Calu3 (cell line): ENCODE measurements around the gene CIT. TPM values are rescaled to one million over a fixed set of nuclear protein-coding genes. Genes with fewer than 3 reads are reported as not detected.
A peak's percentile ranks its signal among the peaks of the same experiment; 100 is the strongest.

Source experiments
- BruUV-seq: library from RNA; stranded (reverse); fragments of 400-500 nt; replicated peaks from 2 replicates; lab custom pipeline; 2021; lab: Mats Ljungman, UMichigan
- CTCF ChIA-PET: fragments of 300-600 bp; sonication (Branson Sonifier 250); formaldehyde crosslinking; loops from one replicate; lab custom pipeline; 2022; ENCODE audit warnings: antibody characterized with exemption; lab: Charles Lee
- DNase-seq: peaks from one replicate; pipeline ENCODE4 v3.0.0; 2022
- H3K27ac Mint-ChIP-seq: one replicate; pipeline ENCODE4 v1.8.0; 2022; ENCODE audit warnings: mixed read lengths; ENCODE audit not compliant: unreplicated experiment
- H3K27me3 Mint-ChIP-seq: one replicate; pipeline ENCODE4 v1.8.0; 2022; ENCODE audit warnings: mixed read lengths; ENCODE audit not compliant: unreplicated experiment
- H3K36me3 Mint-ChIP-seq: one replicate; pipeline ENCODE4 v1.8.0; 2022; ENCODE audit warnings: mild to moderate bottlenecking, moderate library complexity, mixed read lengths; ENCODE audit not compliant: insufficient read depth, unreplicated experiment
- H3K4me1 Mint-ChIP-seq: one replicate; pipeline ENCODE4 v1.8.0; 2022; ENCODE audit warnings: mild to moderate bottlenecking, low read depth, mixed read lengths; ENCODE audit not compliant: unreplicated experiment
- H3K4me3 Mint-ChIP-seq: one replicate; pipeline ENCODE4 v1.8.0; 2022; ENCODE audit warnings: mild to moderate bottlenecking, low read depth, moderate library complexity, mixed read lengths; ENCODE audit not compliant: unreplicated experiment
- H3K9me3 Mint-ChIP-seq: one replicate; pipeline ENCODE4 v1.8.0; 2022; ENCODE audit warnings: low read depth, mixed read lengths; ENCODE audit not compliant: unreplicated experiment
- intact Hi-C: fragments of 100-400 bp; cut with micrococcal nuclease; formaldehyde crosslinking; loops from one replicate; pipeline ENCODE4 v1.10.0; 2022; ENCODE audit not compliant: unreplicated experiment
- total RNA-seq: library from RNA; stranded (reverse); gene quantifications from 2 replicates; pipeline ENCODE4 v1.2.3, GENCODE V29; 2022
- TF ChIP-seq, protein P1 (sequence below): fragments of 200-600 bp; IDR thresholded peaks from one replicate; pipeline ENCODE4 v1.8.0; 2022; ENCODE audit warnings: antibody characterized with exemption; ENCODE audit not compliant: unreplicated experiment

The CIT gene
- total RNA-seq, 1 experiment from 2014 or later = 82.3 TPM

GRCh38 chr12:119699199-119699760 is 177.8 kb downstream of the CIT start:
- Mint-ChIP-seq H3K36me3 (peaks cover 4% of the 10 kb centered on the region), H3K4me1 (peaks cover 3% of the 10 kb centered on the region), H3K4me3 (no peak overlapping the region), H3K27ac (no peak overlapping the region), H3K27me3 (no peaks in the 10 kb centered on the region), H3K9me3 (no peaks in the 10 kb centered on the region)
- no peak for DNase-seq
- intact Hi-C loops = no loop called here
- TF ChIP-seq, protein P1, sequence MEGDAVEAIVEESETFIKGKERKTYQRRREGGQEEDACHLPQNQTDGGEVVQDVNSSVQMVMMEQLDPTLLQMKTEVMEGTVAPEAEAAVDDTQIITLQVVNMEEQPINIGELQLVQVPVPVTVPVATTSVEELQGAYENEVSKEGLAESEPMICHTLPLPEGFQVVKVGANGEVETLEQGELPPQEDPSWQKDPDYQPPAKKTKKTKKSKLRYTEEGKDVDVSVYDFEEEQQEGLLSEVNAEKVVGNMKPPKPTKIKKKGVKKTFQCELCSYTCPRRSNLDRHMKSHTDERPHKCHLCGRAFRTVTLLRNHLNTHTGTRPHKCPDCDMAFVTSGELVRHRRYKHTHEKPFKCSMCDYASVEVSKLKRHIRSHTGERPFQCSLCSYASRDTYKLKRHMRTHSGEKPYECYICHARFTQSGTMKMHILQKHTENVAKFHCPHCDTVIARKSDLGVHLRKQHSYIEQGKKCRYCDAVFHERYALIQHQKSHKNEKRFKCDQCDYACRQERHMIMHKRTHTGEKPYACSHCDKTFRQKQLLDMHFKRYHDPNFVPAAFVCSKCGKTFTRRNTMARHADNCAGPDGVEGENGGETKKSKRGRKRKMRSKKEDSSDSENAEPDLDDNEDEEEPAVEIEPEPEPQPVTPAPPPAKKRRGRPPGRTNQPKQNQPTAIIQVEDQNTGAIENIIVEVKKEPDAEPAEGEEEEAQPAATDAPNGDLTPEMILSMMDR = no peak
- no TSS peak for BruUV-seq
- CTCF ChIA-PET = interaction anchor here (0.6 to 1.2 kb wide), 2 partner anchors 17 to 1683 kb away, joined by 3 to 7 read pairs; partner anchors contain the start of gene RFC5

DNA sequence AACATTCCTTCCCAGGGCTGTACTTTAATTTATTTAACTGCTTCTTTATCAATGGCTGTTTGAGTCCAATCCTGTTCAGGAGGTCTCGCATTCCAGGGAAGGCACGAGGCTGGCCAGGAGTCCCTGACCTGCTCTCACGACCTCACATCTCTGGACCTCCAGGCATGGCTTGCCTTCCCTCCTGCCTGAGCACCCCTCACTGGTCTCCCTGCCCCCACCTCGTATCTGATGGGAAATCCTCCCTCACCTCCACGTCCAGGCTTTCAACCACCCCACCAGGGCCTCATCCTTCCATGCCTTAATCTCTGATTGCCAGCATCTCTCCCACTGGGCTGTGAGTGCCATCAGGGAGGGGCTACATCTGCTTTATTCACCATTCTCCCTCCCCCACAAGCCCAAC is 180.2 kb downstream of the CIT start:
- Mint-ChIP-seq H3K9me3 (no peaks in the 10 kb centered on the region), H3K4me1 (peaks cover 22% of the 10 kb centered on the region), H3K4me3 (no peak overlapping the region), H3K27me3 (no peaks in the 10 kb centered on the region), H3K27ac (no peak overlapping the region), H3K36me3 (peaks cover 4% of the 10 kb centered on the region)
- no TSS peak for BruUV-seq
- CTCF ChIA-PET = no interaction called here
- TF ChIP-seq, protein P1 = no peak
- DNase-seq = no peak
- intact Hi-C loops = no loop called here

DNA sequence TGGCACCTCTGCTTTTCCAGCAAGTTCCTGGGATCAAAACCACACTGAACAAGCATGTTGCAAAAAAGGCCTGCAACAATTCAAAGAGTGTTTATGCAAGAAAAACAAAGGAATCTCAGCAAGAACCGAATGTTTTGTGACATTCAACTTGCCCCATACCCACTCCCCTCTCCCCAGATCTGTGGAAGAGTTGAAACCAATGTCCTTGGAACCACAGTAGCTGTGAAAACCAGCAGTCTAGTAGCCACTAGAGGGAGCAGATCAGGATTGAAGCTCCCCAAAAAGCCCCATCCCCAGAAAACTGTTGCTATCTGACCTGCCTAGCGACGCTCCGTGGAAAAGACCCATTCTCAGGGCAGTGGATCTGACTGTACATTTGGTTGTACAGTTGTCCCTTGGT is 182.1 kb downstream of the CIT start:
- no peaks in the 10 kb centered on the region for H3K9me3 Mint-ChIP-seq
- no peaks in the 10 kb centered on the region for H3K27me3 Mint-ChIP-seq
- H3K4me3 Mint-ChIP-seq = no peak overlapping the region
- BruUV-seq = no TSS peak
- no peak overlapping the region for H3K27ac Mint-ChIP-seq
- peaks cover 22% of the 10 kb centered on the region for H3K4me1 Mint-ChIP-seq
- peaks cover 13% of the 10 kb centered on the region for H3K36me3 Mint-ChIP-seq
- CTCF ChIA-PET = interaction anchor here (0.6 to 1.6 kb wide), 7 partner anchors 14 to 85 kb away, joined by 3 to 8 read pairs (median 3); no protein-coding TSS in a partner anchor
- no peak for DNase-seq
- intact Hi-C loops = no loop called here
- TF ChIP-seq, protein P1 = peak; percentile 41

DNA sequence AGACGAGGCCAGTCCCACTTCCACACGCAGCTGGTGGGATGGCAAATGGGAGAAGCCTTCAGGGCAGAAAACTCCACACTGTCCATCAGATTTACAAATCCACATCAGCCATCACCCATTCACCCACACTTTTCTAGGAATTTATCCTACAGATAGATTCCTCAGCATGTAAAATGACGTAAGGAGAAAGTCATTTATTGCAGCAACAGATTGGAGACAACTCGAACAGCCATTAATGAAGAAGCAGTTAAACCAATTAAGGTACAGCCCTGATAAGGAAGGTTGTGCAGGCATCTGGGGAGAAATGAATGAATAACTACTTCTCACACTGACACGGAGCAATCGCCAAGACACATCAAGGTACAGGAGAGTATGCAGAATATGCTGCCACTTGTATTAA is 183.0 kb downstream of the CIT start:
- H3K36me3 Mint-ChIP-seq = peaks cover 15% of the 10 kb centered on the region
- H3K9me3 Mint-ChIP-seq = no peaks in the 10 kb centered on the region
- BruUV-seq = no TSS peak
- intact Hi-C loops = no loop called here
- no peak for DNase-seq
- CTCF ChIA-PET = interaction anchor here (1.1 kb wide), 1 partner anchor 52 kb away, joined by 3 read pairs; no protein-coding TSS in a partner anchor
- no peaks in the 10 kb centered on the region for H3K27me3 Mint-ChIP-seq
- no peak overlapping the region for H3K4me3 Mint-ChIP-seq
- H3K4me1 Mint-ChIP-seq = peaks cover 22% of the 10 kb centered on the region
- no peak overlapping the region for H3K27ac Mint-ChIP-seq
- TF ChIP-seq, protein P1 = no peak
